NCI-H2227 (cell line): ENCODE results near the gene ZNF74.
"Not testable (repeated sequence)": the region's sequence is repeated elsewhere in the genome, so short reads cannot be mapped to it uniquely, and the experiment has no call there.

Source experiments
- DNase-seq: peaks from one replicate; lab custom pipeline; 2025; ENCODE audit not compliant: unreplicated experiment; lab: John Stamatoyannopoulos, UW

ZNF74 gene

GRCh38 chr22:20374130-20374529 lies 19.8 kb upstream of the ZNF74 start:
- DNase-seq = not testable (repeated sequence)

GRCh38 chr22:20376281-20376680 lies 17.7 kb upstream of the ZNF74 start:
- not testable (repeated sequence) for DNase-seq

GRCh38 chr22:20376983-20377382 lies 17.0 kb upstream of the ZNF74 start:
- DNase-seq = not testable (repeated sequence)

GRCh38 chr22:20378110-20378509 lies 15.8 kb upstream of the ZNF74 start:
- no peak for DNase-seq

- DNase-seq = not testable (repeated sequence)
Measured at GRCh38 chr22:20378684-20379083, 15.3 kb upstream of the ZNF74 start.

- no peak for DNase-seq
Measured at GRCh38 chr22:20380486-20380885, 13.5 kb upstream of the ZNF74 start.

GRCh38 chr22:20383538-20383937 lies 10.4 kb upstream of the ZNF74 start:
- DNase-seq = no peak

- DNase-seq = no peak
Measured at GRCh38 chr22:20384171-20384570, 9.8 kb upstream of the ZNF74 start.

- DNase-seq = no peak
Measured at GRCh38 chr22:20384865-20385264, 9.1 kb upstream of the ZNF74 start.

- no peak for DNase-seq
Measured at GRCh38 chr22:20386336-20386735, 7.6 kb upstream of the ZNF74 start.

GRCh38 chr22:20386972-20387371 lies 7.0 kb upstream of the ZNF74 start:
- DNase-seq = no peak

- no peak for DNase-seq
Measured at GRCh38 chr22:20388200-20388599, 5.8 kb upstream of the ZNF74 start.

- no peak for DNase-seq
Measured at GRCh38 chr22:20389288-20389687, 4.7 kb upstream of the ZNF74 start.

- no peak for DNase-seq
Measured at GRCh38 chr22:20390394-20390907, 3.5 kb upstream of the ZNF74 start.

GRCh38 chr22:20391222-20391621 lies 2.7 kb upstream of the ZNF74 start:
- no peak for DNase-seq

- not testable (repeated sequence) for DNase-seq
Measured at GRCh38 chr22:20392365-20392881, 1.5 kb upstream of the ZNF74 start.

GRCh38 chr22:20392983-20393704 lies 807 bp upstream of the ZNF74 start:
- DNase-seq = no peak

- DNase-seq = peak; percentile 11
Measured at GRCh38 chr22:20395181-20395906, 1.4 kb downstream of the ZNF74 start.

GRCh38 chr22:20395907-20396287 lies 1.9 kb downstream of the ZNF74 start:
- DNase-seq = no peak

- no peak for DNase-seq
Measured at GRCh38 chr22:20396639-20397038, 2.7 kb downstream of the ZNF74 start.

- DNase-seq = no peak
Measured at GRCh38 chr22:20397498-20397897, 3.5 kb downstream of the ZNF74 start.

GRCh38 chr22:20398420-20398819 lies 4.5 kb downstream of the ZNF74 start:
- no peak for DNase-seq
